SK-N-MC (cell line): Measurements from ENCODE around the gene SPATA3.

Experiments
- EZH2 ChIP-seq: fragments of 200-600 bp; sonication (generic); IDR thresholded peaks from one replicate; pipeline ENCODE4 v1.6.1; 2017; ENCODE audit warnings: antibody characterized with exemption
- POLR2AphosphoS5 ChIP-seq: IDR thresholded peaks from 2 replicates; pipeline ENCODE4 v1.6.1; 2012; ENCODE audit warnings: mild to moderate bottlenecking, low read depth, low read length, borderline replicate concordance

- TF ChIP-seq POLR2AphosphoS5 (no peak), EZH2 (no peak)
These were observed 21.6 kb upstream of the SPATA3 start for GRCh38 chr2:230974096-230974913.
